ENCODE results near the gene BBS7.

Gene BBS7, protein sequence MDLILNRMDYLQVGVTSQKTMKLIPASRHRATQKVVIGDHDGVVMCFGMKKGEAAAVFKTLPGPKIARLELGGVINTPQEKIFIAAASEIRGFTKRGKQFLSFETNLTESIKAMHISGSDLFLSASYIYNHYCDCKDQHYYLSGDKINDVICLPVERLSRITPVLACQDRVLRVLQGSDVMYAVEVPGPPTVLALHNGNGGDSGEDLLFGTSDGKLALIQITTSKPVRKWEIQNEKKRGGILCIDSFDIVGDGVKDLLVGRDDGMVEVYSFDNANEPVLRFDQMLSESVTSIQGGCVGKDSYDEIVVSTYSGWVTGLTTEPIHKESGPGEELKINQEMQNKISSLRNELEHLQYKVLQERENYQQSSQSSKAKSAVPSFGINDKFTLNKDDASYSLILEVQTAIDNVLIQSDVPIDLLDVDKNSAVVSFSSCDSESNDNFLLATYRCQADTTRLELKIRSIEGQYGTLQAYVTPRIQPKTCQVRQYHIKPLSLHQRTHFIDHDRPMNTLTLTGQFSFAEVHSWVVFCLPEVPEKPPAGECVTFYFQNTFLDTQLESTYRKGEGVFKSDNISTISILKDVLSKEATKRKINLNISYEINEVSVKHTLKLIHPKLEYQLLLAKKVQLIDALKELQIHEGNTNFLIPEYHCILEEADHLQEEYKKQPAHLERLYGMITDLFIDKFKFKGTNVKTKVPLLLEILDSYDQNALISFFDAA

GRCh38 chr4:121869841-121870822, at the start of gene BBS7:
TSS of gene BBS7 (minus strand) at chr4:121870474. CDS start at chr4:121870313, 161 bp downstream.
- peak; percentile 86 for DNase-seq (ENCODE audit: low read depth)

DNA sequence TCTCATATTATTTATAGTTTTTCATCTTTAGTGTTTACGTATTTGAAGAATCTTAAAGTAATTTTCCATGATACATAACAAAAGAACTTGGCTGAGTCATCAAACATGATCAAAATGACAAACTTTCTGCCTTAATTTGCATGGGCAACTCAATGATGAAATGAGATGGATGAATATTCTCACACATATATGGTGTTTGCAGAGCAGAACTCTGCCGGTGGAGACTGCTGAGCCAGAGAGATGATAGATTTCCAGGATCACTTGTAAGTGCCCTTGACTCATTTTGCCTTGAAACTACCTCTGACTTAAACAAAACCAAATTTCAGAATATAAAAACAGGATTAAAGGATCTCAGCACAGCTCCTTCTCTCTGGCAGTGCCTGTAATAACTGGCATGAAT, 43.4 kb upstream of the BBS7 start:
- DNase-seq (ENCODE audit: low read depth) = no peak

DNA sequence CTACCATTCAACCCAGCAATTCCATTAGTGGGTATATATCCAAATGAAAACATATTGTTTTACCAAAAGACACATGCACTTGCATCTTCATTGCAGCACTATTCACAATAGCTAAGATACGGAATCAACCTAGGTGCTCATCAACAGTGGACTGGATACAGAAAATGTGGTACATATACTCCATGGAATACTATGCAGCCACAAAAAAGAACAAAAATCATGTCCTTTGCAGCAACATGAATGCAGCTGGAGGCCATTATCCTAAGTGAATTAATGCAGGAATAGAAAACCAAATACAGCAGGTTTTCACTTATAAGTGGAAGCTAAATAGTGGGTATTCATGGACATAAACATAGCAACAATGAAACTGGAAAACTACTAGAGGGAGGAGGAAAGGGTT, 38.1 kb upstream of the BBS7 start:
- DNase-seq (ENCODE audit: low read depth) = no peak

DNA sequence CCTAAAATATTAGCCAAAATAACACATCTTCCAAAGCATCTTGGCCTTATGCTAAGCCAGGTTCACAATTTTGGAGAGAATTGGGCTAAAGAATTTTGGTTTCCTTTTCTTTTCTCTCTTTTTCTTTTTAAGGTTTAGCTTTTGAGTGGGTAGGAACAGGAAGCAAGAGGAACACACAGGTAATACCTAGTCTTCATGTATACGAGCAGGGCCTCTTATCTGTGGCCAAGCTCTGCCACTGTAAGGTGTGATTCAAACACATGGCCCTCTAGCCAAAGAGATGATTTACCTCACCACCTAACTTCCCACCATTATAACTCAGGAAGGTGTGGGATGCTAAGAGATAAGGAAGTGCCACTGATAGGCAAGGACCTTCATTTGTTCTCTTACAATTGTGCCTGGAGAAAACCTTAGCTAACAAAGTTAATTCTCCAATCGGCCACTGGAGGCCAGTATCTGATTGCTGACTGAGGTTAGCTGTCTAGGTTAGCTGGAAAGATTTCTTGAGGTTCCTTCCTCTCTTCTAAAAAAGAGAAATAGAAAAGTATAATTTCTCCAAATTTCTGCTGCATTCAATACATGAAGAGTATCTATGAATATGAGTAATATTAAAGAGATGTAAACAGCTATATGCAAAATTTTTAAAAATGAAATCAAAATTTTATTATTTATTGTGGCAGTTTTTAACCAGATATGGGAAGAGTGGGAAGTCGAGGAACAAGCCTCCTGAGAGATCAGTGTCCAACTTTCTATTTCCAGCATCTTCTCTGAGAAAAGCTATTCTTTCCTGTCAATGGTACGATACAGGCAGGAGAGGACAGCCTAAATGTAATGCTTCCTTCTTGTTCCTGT, 30.1 kb upstream of the BBS7 start:
- DNase-seq (ENCODE audit: low read depth) = no peak

DNA sequence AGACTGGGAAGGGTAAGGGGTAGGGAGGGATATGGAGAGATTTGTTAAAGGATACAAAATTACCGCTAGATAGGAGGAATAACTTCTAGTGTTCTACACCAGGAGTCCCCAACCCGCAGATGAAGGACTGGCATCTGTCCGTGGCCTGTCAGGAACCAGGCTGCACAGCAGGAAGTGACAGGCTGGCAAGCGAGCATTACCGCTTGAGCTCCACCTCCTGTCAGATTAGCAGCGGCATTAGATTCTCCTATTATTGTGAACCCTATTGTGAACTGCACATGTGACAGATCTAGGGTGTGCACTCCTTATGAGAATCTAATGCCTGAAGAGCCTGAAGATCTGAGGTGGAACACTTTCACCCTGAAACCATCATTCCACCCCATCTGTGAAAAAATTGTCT, 27.9 kb upstream of the BBS7 start:
- no peak for DNase-seq (ENCODE audit: low read depth)

DNA sequence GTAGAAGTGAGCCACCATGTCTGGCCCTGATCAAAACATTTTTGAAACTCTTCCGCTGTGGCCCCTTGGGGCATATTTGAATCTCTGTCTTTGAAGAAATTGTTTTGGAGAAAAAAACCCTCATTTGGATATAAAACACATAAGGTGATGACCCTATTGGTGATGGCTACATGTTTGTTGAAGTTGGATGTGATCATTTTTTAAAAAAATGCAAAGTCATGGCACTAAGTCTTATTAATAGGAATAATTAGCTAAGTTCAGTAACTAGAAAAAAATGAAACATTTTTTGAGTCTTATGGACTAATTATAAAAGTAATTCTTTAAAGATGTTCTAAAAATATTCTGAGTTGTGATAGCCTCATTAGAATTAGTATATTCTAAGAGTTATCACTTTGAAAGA, 17.9 kb upstream of the BBS7 start:
- no peak for DNase-seq (ENCODE audit: low read depth)

- no peak for DNase-seq (ENCODE audit: low read depth)
These were observed 14.8 kb upstream of the BBS7 start for GRCh38 chr4:121885115-121885514.

- no peak for DNase-seq (ENCODE audit: low read depth)
These were observed 10.9 kb upstream of the BBS7 start for GRCh38 chr4:121881158-121881557.

GRCh38 chr4:121879135-121879534, 8.9 kb upstream of the BBS7 start:
- no peak for DNase-seq (ENCODE audit: low read depth)

GRCh38 chr4:121877041-121877773, 6.9 kb upstream of the BBS7 start:
- DNase-seq (ENCODE audit: low read depth) = no peak

- no peak for DNase-seq (ENCODE audit: low read depth)
These were observed 5.8 kb upstream of the BBS7 start for GRCh38 chr4:121876070-121876469.

DNA sequence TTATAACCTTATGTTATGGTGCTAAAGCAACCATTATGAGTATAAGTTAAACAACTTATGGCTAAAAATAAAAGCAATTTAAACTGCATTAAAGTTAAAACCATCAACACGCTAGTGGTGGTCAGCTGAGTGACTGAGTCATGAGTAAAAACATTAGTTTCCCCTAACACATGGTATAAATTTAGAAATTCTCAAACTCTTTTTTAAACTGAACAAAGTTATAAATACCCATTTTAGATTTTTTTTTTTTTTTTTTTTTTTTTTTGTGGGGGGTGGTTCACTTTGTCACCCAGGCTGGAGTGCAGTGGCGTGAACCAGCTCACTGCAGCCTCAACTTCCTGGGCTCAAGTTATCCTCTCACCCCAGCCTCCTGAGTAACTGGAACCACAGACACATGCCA, 5.4 kb upstream of the BBS7 start:
- DNase-seq (ENCODE audit: low read depth) = no peak

GRCh38 chr4:121873604-121874003, 3.3 kb upstream of the BBS7 start:
- DNase-seq (ENCODE audit: low read depth) = no peak

DNA sequence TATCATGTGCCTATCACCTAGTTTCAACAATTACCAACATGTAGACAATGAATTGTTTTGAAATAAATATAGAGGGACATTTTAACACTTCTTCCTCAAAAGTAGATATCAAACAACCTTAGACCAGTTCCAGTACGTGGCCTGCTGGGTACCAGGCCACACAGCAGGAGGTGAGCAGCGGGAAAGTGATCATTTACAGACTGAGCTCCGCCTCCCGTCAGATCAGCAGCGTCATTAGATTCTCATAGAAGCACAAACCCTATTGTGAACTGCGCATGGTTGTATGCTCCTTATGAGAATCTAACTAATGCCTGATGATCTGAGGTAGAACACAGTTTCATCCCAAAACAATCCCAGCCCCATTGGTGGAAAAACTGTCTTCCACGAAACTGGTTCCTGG, 6.5 kb downstream of the BBS7 start:
- DNase-seq (ENCODE audit: low read depth) = no peak

DNA sequence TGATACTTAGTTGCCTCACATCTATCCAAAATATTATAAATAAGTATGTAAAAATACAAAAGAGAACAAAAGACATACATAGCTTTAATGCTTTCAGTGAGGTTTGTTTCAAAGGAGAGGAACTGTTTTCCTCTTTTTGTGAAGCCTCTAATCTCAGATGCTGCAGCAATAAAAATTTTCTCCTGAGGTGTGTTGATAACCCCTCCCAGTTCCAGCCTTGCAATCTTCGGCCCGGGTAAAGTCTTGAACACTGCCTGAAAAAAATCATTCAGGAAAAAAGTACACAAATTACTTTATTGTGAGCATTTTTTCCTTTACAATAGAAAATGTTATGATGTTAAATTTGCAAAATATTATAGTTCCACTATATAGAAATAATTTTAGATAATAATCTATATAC, 8.8 kb downstream of the BBS7 start:
- DNase-seq (ENCODE audit: low read depth) = no peak

- DNase-seq (ENCODE audit: low read depth) = no peak
These were observed 10.2 kb downstream of the BBS7 start for GRCh38 chr4:121860121-121860520.

DNA sequence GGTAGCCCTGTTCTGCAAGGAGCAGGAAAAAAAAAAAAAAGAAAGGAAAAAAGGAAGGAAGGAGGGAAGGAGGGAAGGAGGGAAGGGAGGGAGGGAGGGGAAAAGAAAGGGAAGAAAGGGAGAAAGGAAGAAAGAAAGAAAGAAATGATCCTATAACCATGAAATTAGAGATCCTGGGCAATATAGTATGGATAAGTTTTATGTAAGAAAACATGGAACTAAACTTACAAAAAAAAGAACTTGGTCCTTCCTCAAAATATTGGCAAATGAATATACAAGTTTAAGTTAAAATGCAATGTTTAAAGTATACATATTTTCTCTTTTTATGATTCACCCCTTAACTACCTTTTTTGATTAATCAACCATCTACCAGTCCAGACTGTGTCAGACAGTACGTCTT, 18.9 kb downstream of the BBS7 start:
- DNase-seq (ENCODE audit: low read depth) = no peak

- no peak for DNase-seq (ENCODE audit: low read depth)
These were observed 23.6 kb downstream of the BBS7 start for GRCh38 chr4:121846662-121847061.

DNA sequence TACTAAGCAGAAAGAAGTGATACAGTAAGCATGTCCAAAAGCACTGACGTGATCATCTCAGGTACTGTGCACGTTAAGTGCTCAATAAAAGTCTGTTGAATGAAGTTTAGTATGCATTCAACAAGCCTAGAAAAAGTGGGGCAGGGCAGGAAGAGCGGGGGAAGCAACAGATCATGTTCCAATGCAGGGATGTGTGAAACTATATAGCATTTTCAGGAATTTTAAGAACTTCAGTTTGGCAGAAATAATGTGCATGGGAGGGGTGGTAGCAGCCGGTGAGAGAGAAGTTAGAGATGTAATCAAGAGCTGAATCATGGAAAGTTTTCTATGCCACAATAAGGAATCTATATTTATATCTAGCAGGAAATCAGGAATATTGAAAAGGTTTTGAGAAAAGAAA, 27.4 kb downstream of the BBS7 start:
- DNase-seq (ENCODE audit: low read depth) = no peak

DNA sequence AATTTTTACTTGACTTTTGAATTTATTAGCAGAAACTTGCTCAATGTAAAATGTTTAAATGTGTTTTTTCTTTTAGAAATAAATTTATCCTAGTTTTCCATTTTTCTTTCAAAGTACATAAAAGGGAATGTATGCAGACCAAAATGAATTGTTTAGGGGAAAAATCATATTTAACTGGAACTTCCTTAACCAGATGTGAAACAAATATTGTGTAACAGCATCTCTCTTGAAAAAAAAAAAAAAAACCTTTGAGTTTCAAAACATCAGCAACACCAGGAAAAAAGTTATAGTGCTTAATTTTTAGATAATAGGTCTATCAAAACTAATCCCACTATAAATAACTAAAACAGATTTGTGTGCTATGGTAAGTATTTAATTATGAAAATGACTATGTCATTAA, 32.1 kb downstream of the BBS7 start:
- no peak for DNase-seq (ENCODE audit: low read depth)

- no peak for DNase-seq (ENCODE audit: low read depth)
These were observed 40.8 kb downstream of the BBS7 start for GRCh38 chr4:121829511-121829910.
